Right atrium auricular region (tissue), 2 donors: ENCODE data around the gene KRTAP4-4. TPM values are rescaled to one million over a fixed set of nuclear protein-coding genes. Genes with fewer than 3 reads are reported as not detected.
"Not testable (repeated sequence)": the region's sequence is repeated elsewhere in the genome, so short reads cannot be mapped to it uniquely, and the experiment has no call there.

Experiments
- DNase-seq: peaks from one replicate; pipeline ENCODE4 v3.0.0-alpha.2; 2019; ENCODE audit warnings: low spot score
- H3K27ac ChIP-seq, 2 donors: fragments of 200-600 bp; sonication (generic); 1 replicate in 1 of 2; 2 replicates in 1 of 2; pipeline ENCODE4 v1.5.1; 2016 to 2019
- H3K27me3 ChIP-seq, 2 donors: fragments of 200-600 bp; sonication (generic); one replicate each; pipeline versions ENCODE4 v1.5.1 to v1.6.0; 2017 to 2019
- H3K36me3 ChIP-seq: fragments of 200-600 bp; sonication (generic); one replicate; pipeline ENCODE4 v1.5.1; 2016
- H3K4me1 ChIP-seq, 2 donors: fragments of 200-600 bp; sonication (generic); one replicate each; pipeline versions ENCODE4 v1.5.1 to v1.6.0; 2017 to 2019
- H3K4me3 ChIP-seq, 2 donors: fragments of 200-600 bp; sonication (generic); 1 replicate in 1 of 2; 2 replicates in 1 of 2; pipeline ENCODE4 v1.5.1; 2017 to 2019; ENCODE audit warnings: mild to moderate bottlenecking in 1 of 2, moderate library complexity in 1 of 2
- H3K9me3 ChIP-seq, 2 donors: fragments of 200-600 bp; sonication (generic); one replicate each; pipeline ENCODE4 v1.5.1; 2019
- total RNA-seq, 2 donors: library from RNA; depleted of rRNA; stranded (reverse); fragments of >200 nt; gene quantifications; one replicate each; pipeline ENCODE4 v1.1.0, GENCODE V29; 2016
- TF ChIP-seq, protein P1 (sequence below), 2 donors: fragments of 200-600 bp; sonication (generic); IDR thresholded peaks; one replicate each; pipeline ENCODE4 v1.5.1; 2019; ENCODE audit warnings: antibody characterized with exemption in 2 of 2

KRTAP4-4 gene
- total RNA-seq, 2 donors from 2014 or later, result not detected

DNA sequence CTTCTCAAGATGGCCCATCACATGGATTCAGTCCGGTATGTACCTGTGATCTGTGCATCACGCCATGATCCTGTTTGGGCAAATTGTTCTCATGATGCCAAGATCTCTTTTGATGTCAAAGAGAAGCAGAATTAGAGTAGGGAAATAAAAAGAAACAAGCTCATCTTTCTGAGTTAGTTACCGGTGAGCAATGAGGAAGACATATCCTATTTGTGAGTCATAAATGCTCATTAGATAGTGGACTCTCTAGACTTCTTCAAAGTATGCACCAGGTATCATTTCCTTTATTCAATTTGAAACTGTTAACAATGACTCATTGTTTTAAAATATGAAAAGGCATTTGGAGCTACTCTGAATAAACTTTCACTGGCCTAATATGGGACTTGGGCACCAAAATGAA, 28.6 kb downstream of the KRTAP4-4 start:
- Histone ChIP-seq H3K9me3 (no peaks in the 10 kb centered on the region), H3K27me3 (no peaks in the 10 kb centered on the region), H3K4me1 (no peaks in the 10 kb centered on the region), H3K27ac (no peak overlapping the region), H3K4me3 (no peak overlapping the region), H3K36me3 (no peaks in the 10 kb centered on the region)
- DNase-seq, result no peak
- TF ChIP-seq, protein P1, sequence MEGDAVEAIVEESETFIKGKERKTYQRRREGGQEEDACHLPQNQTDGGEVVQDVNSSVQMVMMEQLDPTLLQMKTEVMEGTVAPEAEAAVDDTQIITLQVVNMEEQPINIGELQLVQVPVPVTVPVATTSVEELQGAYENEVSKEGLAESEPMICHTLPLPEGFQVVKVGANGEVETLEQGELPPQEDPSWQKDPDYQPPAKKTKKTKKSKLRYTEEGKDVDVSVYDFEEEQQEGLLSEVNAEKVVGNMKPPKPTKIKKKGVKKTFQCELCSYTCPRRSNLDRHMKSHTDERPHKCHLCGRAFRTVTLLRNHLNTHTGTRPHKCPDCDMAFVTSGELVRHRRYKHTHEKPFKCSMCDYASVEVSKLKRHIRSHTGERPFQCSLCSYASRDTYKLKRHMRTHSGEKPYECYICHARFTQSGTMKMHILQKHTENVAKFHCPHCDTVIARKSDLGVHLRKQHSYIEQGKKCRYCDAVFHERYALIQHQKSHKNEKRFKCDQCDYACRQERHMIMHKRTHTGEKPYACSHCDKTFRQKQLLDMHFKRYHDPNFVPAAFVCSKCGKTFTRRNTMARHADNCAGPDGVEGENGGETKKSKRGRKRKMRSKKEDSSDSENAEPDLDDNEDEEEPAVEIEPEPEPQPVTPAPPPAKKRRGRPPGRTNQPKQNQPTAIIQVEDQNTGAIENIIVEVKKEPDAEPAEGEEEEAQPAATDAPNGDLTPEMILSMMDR (IDR thresholded peaks at IDR 0.05), result no peak

DNA sequence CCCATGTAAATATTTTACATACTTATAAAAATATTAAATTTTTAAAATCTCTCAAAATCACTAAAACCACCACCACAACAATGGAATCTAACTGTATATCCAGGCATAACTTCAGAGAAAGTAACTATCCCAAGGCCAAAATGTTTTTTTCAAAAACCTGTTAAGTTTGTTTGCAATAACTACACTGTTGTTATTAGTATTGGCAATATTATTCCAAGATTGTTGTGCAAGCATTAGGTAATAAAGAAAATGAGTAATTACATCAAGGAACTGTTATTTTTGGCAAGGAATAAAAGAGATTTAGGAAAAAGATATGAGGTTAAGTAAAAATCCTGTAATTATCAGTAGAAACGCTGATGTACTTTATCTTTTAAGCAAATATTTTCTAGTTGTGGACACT, 33.2 kb downstream of the KRTAP4-4 start:
- no peak for DNase-seq

DNA sequence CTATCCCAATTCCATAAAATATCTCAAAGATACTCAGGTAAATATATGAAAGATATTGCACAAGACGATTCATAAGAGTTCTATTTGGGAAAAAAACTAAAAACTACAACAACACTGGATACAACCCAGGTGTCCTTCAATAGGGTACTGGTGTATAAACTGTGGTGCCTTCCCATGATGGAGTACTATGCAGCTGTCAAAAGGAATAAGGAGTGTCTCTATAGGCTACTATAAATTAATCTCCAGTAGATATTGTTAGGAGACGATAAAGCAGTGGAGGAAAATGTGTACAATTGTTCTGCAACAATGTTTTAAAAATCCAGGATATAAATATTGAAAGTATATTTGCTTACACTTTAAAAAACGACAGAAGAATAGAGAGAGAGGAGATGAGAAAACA, 34.1 kb downstream of the KRTAP4-4 start:
- DNase-seq, result no peak
- H3K27ac ChIP-seq, result no peak overlapping the region
- no peaks in the 10 kb centered on the region for H3K9me3 ChIP-seq
- no peak overlapping the region for H3K4me3 ChIP-seq
- H3K27me3 ChIP-seq, result no peaks in the 10 kb centered on the region
- TF ChIP-seq, protein P1 (IDR thresholded peaks at IDR 0.05), result no peak
- H3K36me3 ChIP-seq, result no peaks in the 10 kb centered on the region
- H3K4me1 ChIP-seq, result no peaks in the 10 kb centered on the region

More for the DNA sequence above, 33.2 kb downstream of the KRTAP4-4 start:
- no peak overlapping the region for H3K27ac ChIP-seq
- H3K27me3 ChIP-seq, result no peaks in the 10 kb centered on the region
- H3K4me3 ChIP-seq, result no peak overlapping the region
- TF ChIP-seq, protein P1 (IDR thresholded peaks at IDR 0.05), result no peak
- no peaks in the 10 kb centered on the region for H3K4me1 ChIP-seq
- no peaks in the 10 kb centered on the region for H3K9me3 ChIP-seq
- H3K36me3 ChIP-seq, result no peaks in the 10 kb centered on the region

DNA sequence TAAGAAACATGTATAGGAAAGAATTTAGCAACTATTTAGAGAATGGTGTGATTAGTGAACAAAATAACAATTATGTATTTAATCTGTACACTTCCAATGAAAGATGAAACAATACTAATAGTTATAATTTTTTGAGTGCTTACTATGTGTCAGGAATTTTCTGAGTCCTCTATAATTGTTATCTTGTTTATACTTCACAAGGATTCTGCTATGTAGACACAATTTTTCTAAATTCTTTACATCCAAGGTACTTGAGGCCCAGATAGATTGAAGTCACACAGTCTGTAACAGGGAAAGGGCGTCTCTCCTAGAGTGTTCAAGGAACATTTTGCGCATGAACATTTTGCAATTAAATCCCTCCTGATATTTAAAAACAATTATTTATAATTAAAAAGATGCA, 35.5 kb downstream of the KRTAP4-4 start:
- DNase-seq, result no peak
- no peak overlapping the region for H3K4me3 ChIP-seq
- H3K9me3 ChIP-seq, result no peaks in the 10 kb centered on the region
- TF ChIP-seq, protein P1 (IDR thresholded peaks at IDR 0.05), result no peak
- no peaks in the 10 kb centered on the region for H3K36me3 ChIP-seq
- H3K27me3 ChIP-seq, result no peaks in the 10 kb centered on the region
- no peak overlapping the region for H3K27ac ChIP-seq
- H3K4me1 ChIP-seq, result no peaks in the 10 kb centered on the region

DNA sequence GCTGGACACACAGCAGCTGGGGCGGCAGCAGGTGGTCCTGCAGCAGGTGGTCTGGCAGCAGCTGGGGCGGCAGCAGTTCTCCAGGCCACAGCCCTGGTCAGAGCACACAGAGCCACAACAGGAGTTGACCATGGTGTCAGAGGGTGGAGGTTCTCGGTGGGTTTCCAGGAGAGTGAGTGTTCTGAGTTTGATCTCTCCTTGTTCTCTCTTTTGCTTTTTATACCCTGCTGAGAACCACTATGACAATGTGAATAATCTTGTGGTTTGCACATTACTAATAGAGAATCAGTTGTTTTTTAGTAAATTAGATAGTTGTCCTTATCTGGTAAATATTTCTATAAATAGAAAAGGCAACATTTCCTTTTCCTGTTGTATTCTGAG, 36.6 kb downstream of the KRTAP4-4 start, which contains the start of gene KRTAP4-12:
TSS of gene KRTAP4-12 (minus strand) at position 192 of the 381 bp plus-strand sequence. CDS start at position 132, 60 bp downstream.
- H3K4me1 ChIP-seq, H3K9me3 ChIP-seq, H3K27ac ChIP-seq, H3K4me3 ChIP-seq, DNase-seq, H3K36me3 ChIP-seq, H3K27me3 ChIP-seq: not testable (repeated sequence)

DNA sequence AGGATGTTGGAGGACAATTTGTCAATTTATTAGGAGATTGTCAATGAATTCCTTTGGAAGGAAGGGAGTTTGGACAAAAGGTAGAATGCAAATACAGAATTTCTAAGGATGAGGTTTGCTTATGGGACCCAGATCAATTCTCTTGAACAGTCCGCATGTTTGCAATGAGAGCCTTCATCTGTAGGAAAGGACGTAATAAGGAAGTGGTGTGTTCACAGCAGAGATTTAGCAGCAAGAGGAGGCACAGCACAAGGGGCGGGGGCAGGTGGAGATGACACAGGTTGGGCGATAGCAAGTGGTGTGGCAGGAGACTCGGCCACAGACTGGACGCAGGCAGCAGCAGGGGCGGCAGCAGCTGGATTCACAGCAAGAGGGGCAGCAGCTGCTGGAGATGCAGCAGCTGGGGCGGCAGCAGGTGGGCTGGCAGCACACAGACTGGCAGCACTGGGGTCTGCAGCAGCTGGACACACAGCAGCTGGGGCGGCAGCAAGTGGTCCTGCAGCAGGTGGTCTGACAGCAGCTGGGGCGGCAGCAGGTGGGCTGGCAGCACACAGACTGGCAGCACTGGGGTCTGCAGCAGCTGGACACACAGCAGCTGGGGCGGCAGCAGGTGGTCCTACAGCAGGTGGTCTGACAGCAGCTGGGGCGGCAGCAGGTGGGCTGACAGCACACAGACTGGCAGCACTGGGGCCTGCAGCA, 37.1 kb downstream of the KRTAP4-4 start:
- DNase-seq, H3K36me3 ChIP-seq, H3K4me1 ChIP-seq, H3K9me3 ChIP-seq, H3K27me3 ChIP-seq, H3K4me3 ChIP-seq, H3K27ac ChIP-seq: not testable (repeated sequence)

DNA sequence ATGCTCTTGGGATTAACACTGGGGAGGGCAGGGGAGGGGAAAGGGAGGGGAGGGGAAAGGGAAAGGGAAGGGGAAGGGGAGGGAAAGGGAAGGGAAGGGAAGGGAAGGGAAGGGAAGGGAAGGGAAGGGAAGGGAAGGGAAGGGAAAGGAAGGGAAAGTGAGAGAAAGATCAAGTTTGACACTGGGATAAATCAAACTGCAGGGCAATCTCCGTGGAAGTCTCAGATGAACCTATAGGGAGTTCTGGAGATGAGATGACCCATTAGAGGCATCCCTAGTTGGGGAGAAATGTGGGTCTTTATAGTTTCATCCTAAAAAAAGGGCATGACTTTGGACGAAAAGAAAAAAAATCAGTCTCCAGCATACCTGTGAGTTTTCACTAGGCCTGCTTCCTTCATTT, 38.8 kb downstream of the KRTAP4-4 start:
- no peaks in the 10 kb centered on the region for H3K9me3 ChIP-seq
- H3K4me3 ChIP-seq, result no peak overlapping the region
- H3K36me3 ChIP-seq, result no peaks in the 10 kb centered on the region
- TF ChIP-seq, protein P1 (IDR thresholded peaks at IDR 0.05), result no peak
- no peak for DNase-seq
- no peak overlapping the region for H3K27ac ChIP-seq
- H3K4me1 ChIP-seq, result no peaks in the 10 kb centered on the region
- no peaks in the 10 kb centered on the region for H3K27me3 ChIP-seq

DNA sequence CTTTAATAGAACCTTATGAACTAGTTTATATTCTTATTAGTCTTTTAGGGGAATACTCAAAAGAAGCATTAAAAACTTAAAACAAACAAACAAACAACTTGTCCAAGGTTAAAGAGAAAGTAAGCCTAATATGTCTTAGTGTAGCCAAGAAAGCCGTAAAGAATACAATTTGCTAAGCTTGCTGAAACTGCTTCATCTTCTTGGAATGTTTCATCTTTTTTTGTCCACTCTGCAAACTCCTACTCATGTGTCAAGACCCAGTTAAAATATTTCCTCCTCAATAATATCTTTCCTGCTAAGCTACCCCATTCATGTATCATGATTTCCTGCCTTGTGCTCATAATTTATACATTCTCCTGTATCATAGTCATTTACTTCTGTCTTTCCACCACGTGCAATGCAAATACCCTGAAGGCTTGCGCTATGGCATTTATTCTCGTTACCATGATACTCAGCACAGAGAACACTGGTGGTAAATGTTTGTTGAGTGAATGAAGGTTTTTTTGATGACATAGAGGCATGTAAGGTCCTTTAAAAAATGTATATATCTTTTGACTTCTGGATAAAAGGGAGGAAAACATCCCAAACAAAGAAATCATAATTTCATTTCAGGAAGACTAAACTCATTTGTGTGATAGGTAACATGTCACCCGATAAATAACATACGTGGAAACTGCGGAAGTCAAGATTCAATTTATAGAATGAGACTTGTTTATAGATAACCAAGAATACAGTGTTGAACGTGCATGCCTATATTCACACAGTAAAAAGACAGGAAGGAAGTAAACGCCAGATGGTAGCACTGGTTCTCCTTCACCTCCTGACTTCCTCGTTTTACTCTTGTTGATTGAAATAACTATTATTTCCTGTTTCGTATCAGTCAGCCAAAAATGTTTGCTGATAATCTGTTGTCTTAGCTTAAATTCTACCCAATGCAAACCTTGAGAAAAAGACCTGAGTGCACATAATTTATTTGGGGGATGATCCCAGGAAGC, 40.6 kb downstream of the KRTAP4-4 start:
- H3K4me1 ChIP-seq, H3K27me3 ChIP-seq, H3K27ac ChIP-seq, DNase-seq, H3K4me3 ChIP-seq, H3K36me3 ChIP-seq, H3K9me3 ChIP-seq: not testable (repeated sequence)
